Endothelial cell of umbilical vein (primary cell): Measurements from ENCODE around the gene TSPEAR.

ENCODE experiments used
- EZH2 ChIP-seq: IDR thresholded peaks from 2 replicates; pipeline ENCODE4 v1.6.1; 2012; ENCODE audit warnings: borderline replicate concordance, low read depth, mild to moderate bottlenecking, moderate library complexity, low read length, inconsistent platforms; ENCODE audit not compliant: severe bottlenecking
- FOS ChIP-seq: IDR thresholded peaks from 2 replicates; pipeline ENCODE4 v1.6.1; 2011; ENCODE audit warnings: mild to moderate bottlenecking, low read length, moderate library complexity, borderline replicate concordance; ENCODE audit not compliant: insufficient read depth
- GATA2 ChIP-seq: IDR thresholded peaks from 2 replicates; pipeline ENCODE4 v1.7.0; 2011; ENCODE audit warnings: low read depth, mild to moderate bottlenecking, moderate library complexity, mixed read lengths, low read length; ENCODE audit not compliant: insufficient read length, insufficient read depth
- JUN ChIP-seq: IDR thresholded peaks from 2 replicates; pipeline ENCODE4 v1.6.1; 2011; ENCODE audit warnings: borderline replicate concordance, low read depth; ENCODE audit not compliant: insufficient read length, insufficient read depth
- MAX ChIP-seq: IDR thresholded peaks from 2 replicates; pipeline ENCODE4 v1.6.1; 2011; ENCODE audit not compliant: insufficient read depth, insufficient read length
- MYC ChIP-seq: IDR thresholded peaks from one replicate; pipeline ENCODE4 v1.6.1; 2011; ENCODE audit warnings: mild to moderate bottlenecking, low read depth, low read length
- POLR2A ChIP-seq: IDR thresholded peaks from 2 replicates; pipeline ENCODE4 v1.6.1; 2012; ENCODE audit warnings: low read depth, mild to moderate bottlenecking, control low read depth, low read length
- POLR2AphosphoS5 ChIP-seq: IDR thresholded peaks from 2 replicates; pipeline ENCODE4 v1.6.1; 2012; ENCODE audit warnings: low read depth, mild to moderate bottlenecking, control low read depth, low read length, moderate library complexity; ENCODE audit not compliant: insufficient read depth
- TF ChIP-seq, protein P1 (sequence below), 2 donors: IDR thresholded peaks; 1 replicate in 1 of 2; 2 replicates in 1 of 2; pipeline ENCODE4 v1.5.1; 2011; ENCODE audit warnings: low read length in 2 of 2, mild to moderate bottlenecking in 2 of 2, moderate library complexity in 2 of 2, control low read depth in 1 of 2, inconsistent platforms in 1 of 2, low read depth in 1 of 2; ENCODE audit not compliant: insufficient read depth in 1 of 2; ENCODE audit errors: extremely low read depth in 1 of 2

DNA sequence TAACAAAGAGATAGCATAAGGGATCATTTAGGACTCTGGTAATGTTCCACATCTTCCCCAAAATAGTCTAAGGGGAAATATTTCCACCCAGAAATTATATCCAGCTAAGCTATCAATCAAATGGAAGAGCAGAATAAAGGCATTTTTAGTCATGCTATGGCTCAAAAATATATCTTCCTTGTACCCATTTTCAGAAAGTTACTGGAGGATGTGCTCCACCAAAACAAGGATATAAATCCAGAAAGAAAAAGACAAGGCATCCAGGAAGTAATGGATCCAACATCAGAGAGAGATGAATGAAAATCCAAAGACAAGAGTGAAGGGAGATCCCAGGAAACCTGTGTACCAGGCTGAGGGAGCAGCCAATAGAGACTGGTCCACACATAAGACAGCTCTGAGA is 102.2 kb downstream of the TSPEAR start:
- TF ChIP-seq, protein P1, sequence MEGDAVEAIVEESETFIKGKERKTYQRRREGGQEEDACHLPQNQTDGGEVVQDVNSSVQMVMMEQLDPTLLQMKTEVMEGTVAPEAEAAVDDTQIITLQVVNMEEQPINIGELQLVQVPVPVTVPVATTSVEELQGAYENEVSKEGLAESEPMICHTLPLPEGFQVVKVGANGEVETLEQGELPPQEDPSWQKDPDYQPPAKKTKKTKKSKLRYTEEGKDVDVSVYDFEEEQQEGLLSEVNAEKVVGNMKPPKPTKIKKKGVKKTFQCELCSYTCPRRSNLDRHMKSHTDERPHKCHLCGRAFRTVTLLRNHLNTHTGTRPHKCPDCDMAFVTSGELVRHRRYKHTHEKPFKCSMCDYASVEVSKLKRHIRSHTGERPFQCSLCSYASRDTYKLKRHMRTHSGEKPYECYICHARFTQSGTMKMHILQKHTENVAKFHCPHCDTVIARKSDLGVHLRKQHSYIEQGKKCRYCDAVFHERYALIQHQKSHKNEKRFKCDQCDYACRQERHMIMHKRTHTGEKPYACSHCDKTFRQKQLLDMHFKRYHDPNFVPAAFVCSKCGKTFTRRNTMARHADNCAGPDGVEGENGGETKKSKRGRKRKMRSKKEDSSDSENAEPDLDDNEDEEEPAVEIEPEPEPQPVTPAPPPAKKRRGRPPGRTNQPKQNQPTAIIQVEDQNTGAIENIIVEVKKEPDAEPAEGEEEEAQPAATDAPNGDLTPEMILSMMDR (IDR thresholded peaks at IDR 0.05; ENCODE audit: extremely low read depth in 1 of 2, insufficient read depth in 1 of 2, low read depth in 1 of 2, low read length in 2 of 2): no peak
- TF ChIP-seq POLR2A (no peak), POLR2AphosphoS5 (no peak), EZH2 (no peak), MAX (no peak), JUN (no peak), FOS (no peak), MYC (no peak), GATA2 (no peak)
